NK-92 (cell line): ENCODE measurements around the gene HVCN1.
"Not testable (repeated sequence)": the region's sequence is repeated elsewhere in the genome, so short reads cannot be mapped to it uniquely, and the experiment has no call there.

Experiments
- DNase-seq: peaks from one replicate; lab custom pipeline; 2025; ENCODE audit not compliant: unreplicated experiment; lab: John Stamatoyannopoulos, UW

HVCN1 gene

GRCh38 chr12:110668480-110669192, 20.3 kb downstream of the HVCN1 start:
- no peak for DNase-seq

- DNase-seq, result no peak
Observed at GRCh38 chr12:110667671-110668070, 21.2 kb downstream of the HVCN1 start.

DNA sequence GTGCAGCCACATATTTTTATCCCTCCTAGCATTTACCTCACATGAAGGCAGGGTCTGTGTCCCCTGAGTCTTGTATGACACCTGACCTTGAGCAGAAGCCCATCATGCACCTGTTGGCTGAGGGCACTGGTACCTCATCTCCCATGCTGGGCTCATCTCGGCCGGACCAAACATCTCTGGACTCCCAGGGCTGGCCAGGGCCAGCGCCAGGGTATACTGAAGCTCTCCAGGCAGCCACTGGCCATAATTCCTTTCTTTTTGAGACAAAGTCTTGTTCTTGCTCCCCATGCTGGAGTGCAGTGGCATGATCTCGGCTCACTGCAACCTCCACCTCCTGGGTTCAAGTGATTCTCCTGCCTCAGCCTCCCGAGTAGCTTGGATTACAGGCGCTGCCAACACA, 22.0 kb downstream of the HVCN1 start:
- DNase-seq, result no peak

DNA sequence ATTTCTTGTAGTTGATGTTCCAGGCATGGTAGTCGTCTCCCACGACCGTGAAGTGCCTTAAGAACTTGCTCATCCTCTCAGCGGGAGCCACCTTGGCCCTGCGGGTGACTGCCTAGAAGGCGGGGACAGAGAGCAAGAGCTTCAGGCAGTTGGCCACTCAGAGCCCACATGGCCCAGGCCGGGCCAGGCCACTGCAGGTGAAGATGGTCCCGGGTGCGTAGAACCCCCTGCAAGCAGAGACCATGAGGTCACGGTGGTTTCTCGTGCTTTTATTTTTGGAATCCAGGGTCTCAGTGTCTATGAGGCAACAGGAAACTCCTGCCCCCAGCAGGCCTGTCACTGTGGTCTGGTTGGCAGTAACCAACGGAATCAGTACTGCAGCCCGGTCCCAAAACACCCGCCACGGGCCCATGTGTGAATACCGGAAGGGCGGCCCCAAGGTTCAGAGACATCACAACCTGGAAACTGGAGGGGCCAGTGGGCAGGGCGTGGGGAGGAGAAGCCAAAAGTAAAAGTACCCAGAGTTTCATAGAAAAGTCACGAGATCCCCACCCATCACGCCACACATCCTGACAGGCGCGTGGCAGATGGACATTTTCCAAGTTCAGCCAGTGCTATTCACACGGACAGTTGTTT, 27.5 kb downstream of the HVCN1 start:
- no peak for DNase-seq

DNA sequence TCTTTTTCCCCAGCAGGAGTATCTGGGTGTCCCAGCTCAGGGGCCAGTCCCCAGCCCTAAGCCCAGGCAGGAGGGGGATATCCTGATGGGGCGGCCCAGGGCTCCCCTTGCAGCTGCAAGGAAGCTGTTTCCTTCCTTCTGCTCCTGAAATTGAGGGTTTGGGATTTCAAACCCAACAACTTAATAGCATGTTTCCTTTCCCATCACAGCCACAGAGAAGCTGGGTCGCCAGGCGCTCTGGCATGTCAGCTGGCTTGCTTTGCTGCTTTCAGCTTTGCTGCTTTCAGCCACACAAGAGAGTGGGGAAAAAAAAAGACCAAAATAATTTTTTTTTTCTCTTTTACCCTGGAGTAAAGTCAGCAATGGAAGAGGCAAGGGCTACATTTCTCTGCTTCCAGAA, 30.0 kb downstream of the HVCN1 start:
- DNase-seq, result no peak

DNA sequence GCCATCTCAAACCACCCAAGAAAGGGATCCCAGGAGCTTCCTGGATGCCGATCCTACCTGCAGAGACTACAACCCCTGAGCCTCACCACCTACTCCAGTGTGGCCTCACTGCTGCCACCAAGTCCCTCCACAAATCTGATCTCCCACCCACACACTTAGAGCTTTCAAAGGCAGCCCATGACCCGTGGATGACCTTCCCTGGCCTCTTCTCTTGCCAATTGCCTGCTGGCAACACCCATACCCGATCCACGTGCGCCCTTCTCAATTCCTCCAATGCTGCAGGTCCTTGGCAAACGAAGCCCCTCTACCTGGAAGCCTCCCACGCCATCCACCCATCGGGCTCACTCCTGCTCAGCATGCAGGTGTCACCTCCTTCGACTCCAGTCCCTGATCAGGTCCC, 30.7 kb downstream of the HVCN1 start:
- DNase-seq, result no peak

DNA sequence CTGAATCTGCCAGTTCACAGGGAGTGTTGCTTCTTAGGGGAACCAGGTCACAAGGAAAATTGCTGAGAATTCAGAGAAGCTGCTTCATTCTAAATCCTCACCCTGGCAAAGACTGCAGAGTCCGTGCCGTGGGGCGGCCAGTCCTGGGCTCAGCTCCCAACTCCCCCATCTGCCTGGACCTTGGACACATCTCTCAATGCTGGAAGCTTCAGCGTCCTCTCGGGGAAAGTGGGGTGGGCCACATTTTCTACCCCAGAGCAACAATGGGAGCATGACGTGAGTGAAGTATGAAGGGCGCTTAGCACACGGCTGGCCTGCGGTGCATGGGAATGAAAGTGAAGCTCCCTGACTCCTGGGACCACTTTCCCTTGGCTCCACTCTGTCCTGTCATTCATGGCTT, 31.2 kb downstream of the HVCN1 start:
- no peak for DNase-seq

DNA sequence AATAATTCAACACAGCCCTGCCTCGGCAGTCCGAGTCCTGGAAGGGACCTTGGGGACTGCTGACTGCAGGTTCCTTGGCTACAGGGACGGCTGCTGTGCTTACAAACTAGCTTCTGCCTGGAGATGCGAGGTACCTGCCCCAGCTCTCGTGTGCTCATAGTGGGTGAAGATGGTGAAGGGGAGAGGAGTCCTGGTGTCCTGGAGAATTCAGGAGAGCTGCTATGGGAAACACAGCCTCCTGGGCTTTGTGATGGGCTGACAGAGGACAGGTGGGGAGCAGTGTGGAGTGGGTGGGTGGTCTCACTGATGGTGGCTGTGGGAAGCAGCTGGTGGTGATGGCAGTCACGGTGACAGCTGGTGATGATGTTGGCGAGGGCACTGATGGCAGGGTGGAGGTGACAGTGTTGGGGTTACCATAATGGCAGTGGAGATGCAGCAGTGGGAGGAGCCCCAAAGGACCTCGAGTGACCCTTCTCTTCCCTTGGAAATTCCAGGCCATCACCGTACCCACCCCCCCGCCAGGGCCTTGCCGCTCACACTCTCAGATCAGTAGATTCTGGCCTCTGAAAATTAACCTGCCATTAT, 32.8 kb downstream of the HVCN1 start:
- DNase-seq, result no peak

- not testable (repeated sequence) for DNase-seq
Observed at GRCh38 chr12:110654238-110654637, 34.7 kb downstream of the HVCN1 start.

DNA sequence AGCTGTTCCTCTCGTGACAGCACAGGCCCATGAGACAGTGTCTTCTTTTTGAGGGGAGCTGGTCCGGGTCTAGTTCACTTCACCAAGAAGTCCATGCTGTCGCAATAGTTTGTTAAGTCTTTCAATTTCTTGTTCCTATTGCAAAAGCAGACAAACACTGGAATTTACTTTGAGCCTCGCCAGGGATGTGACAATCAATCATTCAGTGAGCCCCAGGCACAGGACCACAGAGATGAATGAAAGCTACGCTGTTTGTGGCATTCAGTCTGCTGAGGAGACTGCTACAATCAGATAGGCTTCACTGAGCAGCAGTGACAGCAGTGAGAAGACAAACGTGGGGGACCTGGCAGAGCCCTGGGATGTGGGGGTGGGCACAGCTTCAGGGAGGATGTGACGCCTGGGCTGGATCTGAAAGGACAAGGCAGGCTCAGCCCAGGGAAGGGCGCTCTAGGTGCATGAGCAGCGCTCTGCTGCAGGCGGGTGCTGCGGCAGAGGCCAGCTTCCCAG, 39.5 kb downstream of the HVCN1 start:
- no peak for DNase-seq

- no peak for DNase-seq
Observed at GRCh38 chr12:110647631-110648040, 41.3 kb downstream of the HVCN1 start.

DNA sequence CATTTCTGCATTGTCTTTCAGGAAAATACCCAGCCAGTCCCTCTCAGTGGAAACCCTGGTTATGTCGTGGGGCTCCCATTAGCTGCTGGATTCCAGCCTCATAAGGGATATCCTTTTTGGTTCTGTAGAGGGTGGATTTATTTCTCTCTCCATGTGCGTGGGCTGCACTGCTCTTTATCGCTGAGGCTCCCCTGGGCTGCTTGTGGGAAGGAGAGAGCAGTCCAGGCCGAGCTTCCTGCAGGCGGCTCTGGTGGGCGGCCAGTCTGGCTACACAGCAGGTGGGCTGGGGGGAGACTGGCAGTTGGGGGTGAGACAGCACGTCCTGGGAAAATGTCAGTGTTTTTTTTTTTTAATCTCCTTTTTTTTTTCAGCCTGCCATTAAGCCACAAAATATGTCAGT, 47.4 kb downstream of the HVCN1 start:
- DNase-seq, result no peak

DNA sequence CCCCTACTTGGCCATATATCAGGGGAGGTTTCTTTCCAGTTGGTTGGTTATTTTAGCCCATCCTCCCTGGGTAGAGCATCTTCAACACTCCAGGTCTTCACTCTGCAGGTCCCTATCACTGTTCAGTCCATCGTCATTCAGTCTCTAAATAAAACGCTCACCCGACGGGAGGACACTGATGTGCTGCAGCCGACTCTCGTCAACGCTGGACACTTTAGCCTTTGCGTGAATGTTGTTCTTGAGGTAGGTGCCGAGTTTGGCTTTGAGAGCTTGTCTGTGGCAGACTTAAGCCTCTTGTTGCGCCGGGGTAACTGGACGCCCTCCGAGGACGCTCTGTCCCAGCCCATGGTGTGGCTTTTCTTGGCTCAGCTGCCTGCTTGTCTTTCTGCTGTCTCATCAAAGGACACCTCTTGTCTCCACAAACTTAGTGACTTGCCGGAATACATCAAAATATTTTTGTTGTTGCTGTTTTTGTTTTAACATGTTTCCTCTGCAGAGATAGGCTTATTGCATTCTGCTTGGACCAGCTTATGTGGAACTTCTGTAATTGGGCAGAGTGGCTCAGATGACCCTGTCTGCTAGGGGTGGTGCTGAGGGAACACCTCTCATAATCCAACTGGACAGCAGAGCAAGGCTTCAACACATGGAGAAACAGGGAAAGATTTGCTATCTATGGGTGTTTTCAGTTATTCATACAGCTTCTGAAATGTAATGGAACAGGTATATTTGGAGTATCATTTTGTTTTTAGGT, 48.5 kb downstream of the HVCN1 start:
- DNase-seq, result no peak

GRCh38 chr12:110639336-110640141, 49.4 kb downstream of the HVCN1 start:
- no peak for DNase-seq

DNA sequence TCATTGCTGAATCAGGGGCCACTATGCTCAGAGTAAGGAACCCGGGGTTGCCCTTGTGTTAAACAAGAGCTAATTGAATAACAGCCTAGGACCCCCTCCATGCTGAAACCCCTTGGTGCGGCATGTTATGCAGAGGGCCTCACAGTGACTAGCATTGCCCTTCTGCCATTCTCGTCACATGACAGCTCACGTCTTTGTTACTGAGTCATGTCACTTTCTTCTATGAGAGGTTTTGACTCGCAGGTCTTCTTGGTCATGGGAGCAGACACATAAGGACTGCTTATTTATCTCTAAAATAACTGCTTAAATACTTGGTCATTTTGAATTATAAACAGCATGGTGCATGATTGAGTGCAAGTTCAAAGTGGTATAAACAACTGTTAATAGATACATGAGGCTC, 50.1 kb downstream of the HVCN1 start:
- DNase-seq, result no peak

- DNase-seq, result no peak
Observed at GRCh38 chr12:110637869-110638441, 51.0 kb downstream of the HVCN1 start.

DNA sequence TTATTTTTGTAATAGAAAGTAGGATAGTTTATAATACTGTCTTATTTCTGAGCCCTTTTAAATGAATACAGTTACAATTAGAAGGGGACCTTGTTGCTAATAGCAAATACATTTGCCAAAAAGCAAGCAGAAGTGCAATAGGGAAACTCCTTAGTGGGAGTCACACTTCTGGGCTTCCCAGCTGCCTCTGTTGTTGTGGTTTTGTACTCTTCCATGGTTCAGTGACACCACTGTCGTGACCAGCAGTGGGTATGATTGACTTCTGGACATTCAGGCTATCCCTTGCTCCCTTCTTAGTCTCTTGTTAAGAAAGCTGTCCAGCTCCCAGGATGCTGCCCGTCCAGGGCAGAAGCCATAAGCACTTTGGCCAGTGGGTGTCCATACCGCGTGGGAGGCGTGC, 52.4 kb downstream of the HVCN1 start:
- no peak for DNase-seq

DNA sequence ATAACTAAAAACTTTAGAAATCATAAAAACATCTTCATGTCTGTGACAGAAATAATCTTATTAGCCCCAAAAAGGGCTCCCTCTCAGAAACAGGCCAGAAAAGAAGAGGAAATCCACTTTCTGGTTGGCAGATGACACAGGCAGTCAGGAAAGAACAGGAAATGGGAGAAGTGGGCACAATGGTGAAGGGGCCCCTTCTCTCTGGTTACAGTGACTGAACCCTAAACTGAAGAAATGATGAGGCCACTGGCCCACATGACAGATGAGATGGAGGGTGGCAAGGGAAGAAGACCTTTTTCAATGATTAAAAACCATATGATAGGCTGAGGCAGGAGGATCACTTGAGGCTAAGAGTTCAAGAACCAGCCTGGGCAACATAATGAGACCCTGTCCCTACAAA, 53.9 kb downstream of the HVCN1 start:
- DNase-seq, result no peak

- DNase-seq, result no peak
Observed at GRCh38 chr12:110627500-110628195, 61.3 kb downstream of the HVCN1 start.

DNA sequence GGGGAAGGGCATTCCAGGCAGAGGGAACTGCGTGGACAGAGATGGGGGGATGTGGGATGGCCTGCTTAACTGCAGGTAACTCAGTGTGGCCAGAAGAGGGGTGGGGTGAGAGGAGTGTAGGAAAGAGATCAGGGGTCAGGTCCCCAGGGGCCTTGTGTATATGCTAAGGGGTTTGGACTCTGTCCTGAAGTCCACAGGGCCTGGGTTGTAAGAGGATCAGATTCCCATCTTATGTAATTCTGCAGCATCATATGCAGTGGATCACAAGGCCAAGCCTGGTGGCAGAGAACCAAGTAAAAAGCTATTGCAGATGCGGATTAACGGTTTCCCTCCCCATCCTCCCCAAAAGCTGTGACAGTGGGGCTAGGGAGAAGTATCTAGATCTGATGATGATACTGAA, 66.3 kb downstream of the HVCN1 start:
- no peak for DNase-seq
